Adrenal gland (tissue), 12 donors: ENCODE results near the gene ADGRF3. TPM values are rescaled to one million over a fixed set of nuclear protein-coding genes. Genes with fewer than 3 reads are reported as not detected.
"Not testable (repeated sequence)": the region's sequence is repeated elsewhere in the genome, so short reads cannot be mapped to it uniquely, and the experiment has no call there.

Source experiments
- DNase-seq, 7 donors: peaks; one replicate each; pipeline ENCODE4 v3.0.0-alpha.2; 2019 to 2020
- H3K27ac ChIP-seq, 5 donors: fragments of 200-600 bp; sonication (generic) in 4 of 5; 1 replicate in 3 of 5; 2 replicates in 2 of 5; pipeline versions ENCODE4 v1.5.1 to v1.8.0; 2016 to 2020; ENCODE audit warnings: mild to moderate bottlenecking in 1 of 5
- H3K27me3 ChIP-seq: fragments of 200-600 bp; 2 replicates; pipeline ENCODE4 v1.8.0; 2021
- H3K36me3 ChIP-seq, 2 donors: fragments of 200-600 bp; replicated peaks in 1 of 2; 1 replicate in 1 of 2; 2 replicates in 1 of 2; pipeline versions ENCODE4 v1.5.1 to v1.8.0; 2018 to 2022
- H3K4me1 ChIP-seq, 2 donors: fragments of 200-600 bp; replicated peaks in 1 of 2; 1 replicate in 1 of 2; 2 replicates in 1 of 2; pipeline versions ENCODE4 v1.5.1 to v1.8.0; 2018 to 2021
- H3K4me3 ChIP-seq, 4 donors: fragments of 200-600 bp; sonication (generic) in 3 of 4; one replicate each; pipeline ENCODE4 v1.5.1; 2016 to 2018
- H3K9me3 ChIP-seq, 3 donors: fragments of 200-600 bp; sonication (generic) in 1 of 3; replicated peaks in 1 of 3; 1 replicate in 2 of 3; 2 replicates in 1 of 3; pipeline versions ENCODE4 v1.5.1 to v1.8.0; 2016 to 2021
- CTCF ChIP-seq, 6 experiments: fragments of 450-650 bp in 4 of 6; fragments of 200-600 bp in 2 of 6; sonication (generic) in 1 of 6; IDR thresholded peaks; 1 replicate in 5 of 6; 2 replicates in 1 of 6; pipeline versions ENCODE4 v1.5.1 to v1.8.0; 2016 to 2021; ENCODE audit warnings: antibody characterized with exemption in 6 of 6, mild to moderate bottlenecking in 2 of 6, moderate library complexity in 1 of 6
- POLR2A ChIP-seq, 2 donors: fragments of 450-650 bp; IDR thresholded peaks; one replicate each; pipeline ENCODE4 v1.6.1; 2017; ENCODE audit warnings: antibody characterized with exemption in 2 of 2, mild to moderate bottlenecking in 2 of 2, moderate library complexity in 1 of 2
- WGBS, 4 donors: extraction: QIAGEN DNeasy Blood & Tissue Kit in 2 of 4; methylation state at CpG; one replicate each; pipeline versions ENCODE4 v1.1.5 to v1.1.7; 2013 to 2017; 5-methylcytosine and 5-hydroxymethylcytosine counted together
- intact Hi-C, 2 donors: fragments of 100-400 bp; cut with DNase I; formaldehyde crosslinking; loops; one replicate each; pipeline versions ENCODE4 v1.14.1 to v1.15.0; 2022 to 2023
- polyA plus RNA-seq, 3 donors: library from polyadenylated mRNA; stranded (reverse); fragments of 200-250 nt in 2 of 3; fragments of 350-450 nt in 1 of 3; fragmentation: Illumina TruSeq in 1 of 3; extraction: RNeasy Lipid Tissue Mini Kit (QIAGEN cat#74804) in 1 of 3; gene quantifications; one replicate each; pipeline ENCODE4 v1.2.3, GENCODE V29; 2013 to 2014
- total RNA-seq, 9 donors: library from RNA; depleted of rRNA in 4 of 9; stranded (reverse); fragments of >200 nt in 4 of 9; fragments of 120-200 nt in 1 of 9; fragmentation: NEBNext Ultra II Directional in 1 of 9; extraction: Animal tissue kit (Norgen Biotek cat#: 25700) in 1 of 9; gene quantifications; one replicate each; pipeline versions ENCODE4 v1.1.0 to v1.2.4, GENCODE V29; 2013 to 2023
- donor health status: healthy with polysubstance abuse.
- donor health status: Bipolar disorder and iron deficiency.
- donor health status: DM: yes; HTN: yes; CAD: no.
- donor health status: DM: no; HTN: no; CAD: no.
- donor health status: DM: no; HTN: no; CAD: no.
- donor health status: DM: yes; HTN: yes; CAD: no.

Gene ADGRF3
- total and polyA plus RNA-seq, 12 donors = 0.07 to 0.75 (median 0.16) TPM; not detected in 3

- Histone ChIP-seq H3K9me3 (no peaks in the 10 kb centered on the region), H3K36me3 (no peaks in the 10 kb centered on the region), H3K4me1 (no peaks in the 10 kb centered on the region), H3K27ac (no peak overlapping the region), H3K4me3 (no peak overlapping the region), H3K27me3 (no peaks in the 10 kb centered on the region)
- 84 to 95% (median 91%) methylated on average over 8 to 9 of the region's 9 CpGs for WGBS, 4 donors
- no peak for DNase-seq
- TF ChIP-seq CTCF (IDR thresholded peaks at IDR 0.05) = no peak
- TF ChIP-seq POLR2A (IDR thresholded peaks at IDR 0.05) = no peak
- intact Hi-C loops = no loop called here
These were observed 34.1 kb downstream of the ADGRF3 start for GRCh38 chr2:26312471-26312870.

GRCh38 chr2:26309921-26310320 lies 36.7 kb downstream of the ADGRF3 start:
- no peaks in the 10 kb centered on the region for H3K27me3 ChIP-seq
- no peak for TF ChIP-seq POLR2A (IDR thresholded peaks at IDR 0.05)
- TF ChIP-seq CTCF (IDR thresholded peaks at IDR 0.05) = no peak
- no peak overlapping the region for H3K4me3 ChIP-seq
- no peaks in the 10 kb centered on the region for H3K4me1 ChIP-seq
- intact Hi-C loops = no loop called here
- no peak for DNase-seq
- no peaks in the 10 kb centered on the region for H3K9me3 ChIP-seq
- WGBS, 4 donors = 46 to 91% (median 85%) methylated on average over 3 to 10 of the region's 10 CpGs
- H3K36me3 ChIP-seq = no peaks in the 10 kb centered on the region
- no peak overlapping the region for H3K27ac ChIP-seq

- Histone ChIP-seq H3K27me3 (no peaks in the 10 kb centered on the region), H3K4me1 (peaks cover 0 to 5% of the 10 kb centered on the region in 2 donors), H3K9me3 (no peaks in the 10 kb centered on the region), H3K36me3 (no peaks in the 10 kb centered on the region), H3K27ac (no peak overlapping the region), H3K4me3 (no peak overlapping the region)
- intact Hi-C loops = no loop called here
- TF ChIP-seq CTCF (IDR thresholded peaks at IDR 0.05) (no peak), POLR2A (IDR thresholded peaks at IDR 0.05) (no peak)
- no peak for DNase-seq
- WGBS, 4 donors = 81 to 89% (median 84%) methylated on average over 6 of the region's 6 CpGs
These were observed 41.0 kb downstream of the ADGRF3 start for GRCh38 chr2:26305540-26305939.

GRCh38 chr2:26305094-26305493 lies 41.5 kb downstream of the ADGRF3 start:
- H3K27me3 ChIP-seq, H3K4me1 ChIP-seq, DNase-seq, intact Hi-C loops, H3K36me3 ChIP-seq, H3K27ac ChIP-seq, H3K4me3 ChIP-seq, H3K9me3 ChIP-seq: not testable (repeated sequence)
- WGBS, 4 donors = 71 to 81% (median 78%) methylated on average over 7 of the region's 7 CpGs

- Histone ChIP-seq H3K4me1 (peaks cover 7 to 20% of the 10 kb centered on the region in 2 donors), H3K36me3 (no peaks in the 10 kb centered on the region), H3K9me3 (no peaks in the 10 kb centered on the region), H3K4me3 (no peak overlapping the region), H3K27ac (no peak overlapping the region), H3K27me3 (no peaks in the 10 kb centered on the region)
- no peak for DNase-seq
- 86 to 91% (median 88%) methylated on average over 5 to 6 of the region's 6 CpGs for WGBS, 4 donors
- intact Hi-C loops = no loop called here
- no peak for TF ChIP-seq CTCF (IDR thresholded peaks at IDR 0.05)
- TF ChIP-seq POLR2A (IDR thresholded peaks at IDR 0.05) = no peak
These were observed 43.7 kb downstream of the ADGRF3 start for GRCh38 chr2:26302846-26303245.
